Ishikawa (cell line): ENCODE results near the gene IPCEF1.

Experiments
- CREB1 ChIP-seq: IDR thresholded peaks from 2 replicates; pipeline ENCODE4 v1.6.1; 2012; ENCODE audit warnings: low read depth
- EGR1 ChIP-seq: IDR thresholded peaks from 2 replicates; pipeline ENCODE4 v1.6.1; 2012
- EP300 ChIP-seq: IDR thresholded peaks from 2 replicates; pipeline ENCODE4 v1.6.1; 2012; ENCODE audit warnings: borderline replicate concordance
- NFIC ChIP-seq: IDR thresholded peaks from 2 replicates; pipeline ENCODE4 v1.6.1; 2012
- RAD21 ChIP-seq: IDR thresholded peaks from 2 replicates; pipeline ENCODE4 v1.6.1; 2012; ENCODE audit warnings: low read depth
- REST ChIP-seq: IDR thresholded peaks from 2 replicates; pipeline ENCODE4 v1.6.1; 2012; ENCODE audit warnings: low read depth, mild to moderate bottlenecking
- TAF1 ChIP-seq: IDR thresholded peaks from 2 replicates; pipeline ENCODE4 v1.6.1; 2012; ENCODE audit warnings: low read depth, mild to moderate bottlenecking
- TCF12 ChIP-seq: IDR thresholded peaks from 2 replicates; pipeline ENCODE4 v1.6.1; 2012; ENCODE audit warnings: low read depth
- TEAD4 ChIP-seq: IDR thresholded peaks from 2 replicates; pipeline ENCODE4 v1.6.1; 2012
- USF1 ChIP-seq: IDR thresholded peaks from 2 replicates; pipeline ENCODE4 v1.6.1; 2012

GRCh38 chr6:154314084-154314483 lies 42.5 kb downstream of the IPCEF1 start:
- no peak for TF ChIP-seq USF1
- no peak for TF ChIP-seq EGR1
- TF ChIP-seq RAD21: no peak
- no peak for TF ChIP-seq REST
- no peak for TF ChIP-seq CREB1
- no peak for TF ChIP-seq TCF12
- no peak for TF ChIP-seq NFIC
- TF ChIP-seq TAF1: no peak
- no peak for TF ChIP-seq TEAD4
- TF ChIP-seq EP300: no peak
